K562 (cell line): ENCODE measurements around the gene OR10D3. TPM values are rescaled to one million over a fixed set of nuclear protein-coding genes. Genes with fewer than 3 reads are reported as not detected.

Experiments
- ARID1B ChIP-seq: fragments of 450-650 bp; IDR thresholded peaks from 2 replicates; pipeline ENCODE4 v1.6.1; 2016; ENCODE audit warnings: antibody characterized with exemption, mild to moderate bottlenecking, inconsistent platforms
- ATF6 ChIP-seq: sonication (generic); formaldehyde crosslinking; IDR thresholded peaks from 2 replicates; pipeline ENCODE4 v1.4.0; 2020; ENCODE audit warnings: mild to moderate bottlenecking, missing genetic modification reagents
- CBX2 ChIP-seq: fragments of 200-600 bp; sonication (generic); IDR thresholded peaks from one replicate; pipeline ENCODE4 v1.6.1; 2012; ENCODE audit warnings: mild to moderate bottlenecking, low read length, inconsistent platforms; ENCODE audit not compliant: insufficient read depth, poor library complexity, severe bottlenecking
- CC2D1A ChIP-seq: fragments of 450-650 bp; IDR thresholded peaks from 2 replicates; pipeline ENCODE4 v1.6.1; 2017; ENCODE audit warnings: mild to moderate bottlenecking
- CREBBP ChIP-seq: IDR thresholded peaks from one replicate; pipeline ENCODE4 v1.6.1; 2012; ENCODE audit warnings: low read depth, mild to moderate bottlenecking, control low read depth, inconsistent platforms, low read length
- E2F5 ChIP-seq: sonication (generic); formaldehyde crosslinking; IDR thresholded peaks from 2 replicates; pipeline ENCODE4 v1.8.0; 2022; ENCODE audit warnings: mild to moderate bottlenecking, missing genetic modification reagents
- HINFP ChIP-seq: fragments of 450-650 bp; conservative IDR thresholded peaks from 2 replicates; pipeline ENCODE4 v1.6.1; 2016; ENCODE audit warnings: missing genetic modification characterization, low read depth, mild to moderate bottlenecking, control low read depth, missing compliant biosample characterization
- MCM7 ChIP-seq, 2 experiments: fragments of 450-650 bp; IDR thresholded peaks; 2 replicates each; pipeline ENCODE4 v1.6.1; 2016 to 2018
- NCOR1 ChIP-seq: fragments of 450-650 bp; IDR thresholded peaks from 2 replicates; pipeline ENCODE4 v1.6.1; 2016; ENCODE audit warnings: mild to moderate bottlenecking, moderate library complexity
- PRMT5 ChIP-seq: sonication (generic); formaldehyde crosslinking; IDR thresholded peaks from 2 replicates; pipeline ENCODE4 v1.5.0; 2020; ENCODE audit warnings: missing genetic modification reagents
- SIRT6 ChIP-seq: IDR thresholded peaks from one replicate; pipeline ENCODE4 v1.6.1; 2012; ENCODE audit warnings: low read depth, mild to moderate bottlenecking, control low read depth, inconsistent platforms, low read length, moderate library complexity
- STAT5B ChIP-seq: fragments of 250-450 bp; sonication (Bioruptor Pico); IDR thresholded peaks from 2 replicates; pipeline ENCODE4 v1.8.0; 2021; ENCODE audit warnings: mild to moderate bottlenecking, inconsistent platforms
- TAF1 ChIP-seq: IDR thresholded peaks from 2 replicates; pipeline ENCODE4 v1.6.1; 2011; ENCODE audit warnings: mild to moderate bottlenecking, low read length, moderate library complexity; ENCODE audit not compliant: insufficient read depth, control insufficient read depth, severe bottlenecking; ENCODE audit errors: extremely low read depth
- TEAD4 ChIP-seq, 2 experiments: sonication (generic) in 1 of 2; formaldehyde crosslinking in 1 of 2; IDR thresholded peaks; 2 replicates each; pipeline versions ENCODE4 v1.6.1 to v1.8.0; 2012 to 2022; ENCODE audit warnings: borderline replicate concordance in 1 of 2, inconsistent platforms in 1 of 2, low read length in 1 of 2, mild to moderate bottlenecking in 1 of 2, missing genetic modification reagents in 1 of 2
- TRIM28 ChIP-seq: fragments of 450-650 bp; IDR thresholded peaks from 2 replicates; pipeline ENCODE4 v1.6.1; 2017
- ZNF175 ChIP-seq: fragments of 200-800 bp; sonication (Bioruptor generic); IDR thresholded peaks from 2 replicates; pipeline ENCODE4 v1.6.1; 2016; ENCODE audit warnings: low read depth, mild to moderate bottlenecking, missing genetic modification characterization, missing compliant biosample characterization
- ZNF280A ChIP-seq: fragments of 450-650 bp; IDR thresholded peaks from 2 replicates; pipeline ENCODE4 v1.6.1; 2018; ENCODE audit warnings: mild to moderate bottlenecking, low read depth; ENCODE audit not compliant: partially characterized antibody
- ZNF445 ChIP-seq: fragments of 250-450 bp; sonication (Bioruptor Pico); IDR thresholded peaks from 2 replicates; pipeline ENCODE4 v1.4.0; 2020; ENCODE audit warnings: low read depth, mild to moderate bottlenecking, moderate library complexity
- ZNF589 ChIP-seq: fragments of 200-800 bp; sonication (Bioruptor generic); IDR thresholded peaks from 2 replicates; pipeline ENCODE4 v1.6.1; 2016; ENCODE audit warnings: low read depth, missing genetic modification characterization, missing compliant biosample characterization
- ZNF740 ChIP-seq, 3 experiments: fragments of 200-800 bp in 1 of 3; sonication (Bioruptor generic) in 1 of 3; sonication (generic) in 1 of 3; formaldehyde crosslinking in 1 of 3; IDR thresholded peaks; 2 replicates each; pipeline versions ENCODE4 v1.6.1 to v1.8.0; 2016 to 2022; ENCODE audit warnings: mild to moderate bottlenecking in 2 of 3, missing compliant biosample characterization in 2 of 3, missing genetic modification characterization in 2 of 3, missing genetic modification reagents in 1 of 3
- polyA plus RNA-seq, 8 experiments: library from polyadenylated mRNA; depleted of rRNA in 4 of 8; stranded (reverse) in 5 of 8; unstranded in 3 of 8; fragments of >200 nt; fragmentation: Nextera tagmentation in 2 of 8; fragmentation: Illumina TruSeq in 1 of 8; extraction: Ambion mirVana in 2 of 8; extraction: Trizol in 1 of 8; gene quantifications; 2 replicates each; pipeline versions ENCODE4 v1.2.1 to v1.2.3, GENCODE V29; 2011 to 2014; ENCODE audit warnings: inconsistent platforms in 1 of 8, missing spikeins in 1 of 8
- total RNA-seq, 7 experiments: library from RNA; depleted of rRNA in 6 of 7; stranded (reverse); fragments of >200 nt in 6 of 7; fragmentation: Illumina TruSeq in 2 of 7; extraction: Trizol in 2 of 7; gene quantifications; 2 replicates each; pipeline versions ENCODE4 v1.2.1 to v1.2.3, GENCODE V29; 2011 to 2021; ENCODE audit warnings: low replicate concordance in 1 of 7

OR10D3 gene
- total and polyA plus RNA-seq, 9 of the 15 experiments (the other 6 are each of a cell fraction or from before 2014, with no cell fraction given) = 0.07 to 2.9 (median 0.80) TPM; not detected in 1

GRCh38 chr11:124170801-124171586 lies 12.2 kb upstream of the OR10D3 start (continued):
- TF ChIP-seq ZNF740 (CRISPR knock-in tag; IDR thresholded peaks at IDR 0.05) (no peak), ZNF740 (tag; IDR thresholded peaks at IDR 0.05) (no peak), PRMT5 (no peak), TEAD4 (IDR thresholded peaks at IDR 0.05; ENCODE audit: low read length) (no peak), TEAD4 (CRISPR knock-in tag; IDR thresholded peaks at IDR 0.05; ENCODE audit: borderline replicate concordance) (no peak), SIRT6 (no peak), E2F5 (CRISPR knock-in tag) (no peak), ARID1B (no peak), ZNF445 (CRISPR knock-in tag) (no peak), ZNF280A (no peak), CREBBP (no peak), CBX2 (no peak), CC2D1A (no peak), ZNF589 (CRISPR knock-in tag) (no peak), HINFP (no peak), TRIM28 (peak; percentile 89), TAF1 (peak; percentile 61), NCOR1 (no peak), ZNF175 (no peak), ATF6 (CRISPR knock-in tag) (no peak), STAT5B (CRISPR knock-in tag) (no peak), MCM7 (IDR thresholded peaks at IDR 0.05) (no peak)
